ENCODE data around the gene FEM1C. TPM values are rescaled to one million over a fixed set of nuclear protein-coding genes. Genes with fewer than 3 reads are reported as not detected.

The FEM1C gene
- total RNA-seq, 4 donors from 2014 or later, result 18.9 to 39.4 (median 33.7) TPM

GRCh38 chr5:115551415-115551814, 6.8 kb upstream of the FEM1C start:
- in situ Hi-C loops (cut with MboI; ENCODE audit: low sequenced_read_pairs in 4 of 4), result no loop called here
- Histone ChIP-seq H3K9me3 (no peaks in the 10 kb centered on the region), H3K27ac (no peak overlapping the region), H3K4me3 (no peak overlapping the region), H3K27me3 (no peaks in the 10 kb centered on the region), H3K4me1 (no peaks in the 10 kb centered on the region), H3K36me3 (no peaks in the 10 kb centered on the region)
- DNase-seq (no peak), ATAC-seq (peak in 1 of 2 donors; percentile 59)
- no peak for TF ChIP-seq CTCF (IDR thresholded peaks at IDR 0.05 in 4 of 5, conservative IDR thresholded peaks at IDR 0.05 in 1 of 5)
- intact Hi-C loops (cut with DNase I; ENCODE audit: low total_unique reads), result no loop called here

GRCh38 chr5:115549154-115549553, 4.6 kb upstream of the FEM1C start:
- intact Hi-C loops (cut with DNase I; ENCODE audit: low total_unique reads) (no loop called here), in situ Hi-C loops (cut with MboI; ENCODE audit: low sequenced_read_pairs in 4 of 4) (loop anchor here in 2 of 4 donors (10.0 kb wide), 1 partner anchor 174 kb away; no protein-coding TSS in a partner anchor)
- H3K27me3 ChIP-seq, result no peaks in the 10 kb centered on the region
- TF ChIP-seq POLR2A (IDR thresholded peaks at IDR 0.05), result no peak
- peak in 1 of 5 experiments; percentile 13 for TF ChIP-seq CTCF (IDR thresholded peaks at IDR 0.05 in 4 of 5, conservative IDR thresholded peaks at IDR 0.05 in 1 of 5)
- H3K4me1 ChIP-seq, result no peaks in the 10 kb centered on the region
- H3K27ac ChIP-seq, result no peak overlapping the region
- no peaks in the 10 kb centered on the region for H3K36me3 ChIP-seq
- DNase-seq (no peak), ATAC-seq (no peak)
- H3K4me3 ChIP-seq, result no peak overlapping the region
- no peaks in the 10 kb centered on the region for H3K9me3 ChIP-seq

- Histone ChIP-seq H3K9me3 (no peaks in the 10 kb centered on the region), H3K27me3 (no peaks in the 10 kb centered on the region), H3K27ac (no peak overlapping the region), H3K4me1 (no peaks in the 10 kb centered on the region), H3K36me3 (no peaks in the 10 kb centered on the region), H3K4me3 (no peak overlapping the region)
- no peak for DNase-seq
- intact Hi-C loops (cut with DNase I; ENCODE audit: low total_unique reads) (no loop called here), in situ Hi-C loops (cut with MboI; ENCODE audit: low sequenced_read_pairs in 4 of 4) (loop anchor here in 2 of 4 donors (10.0 kb wide), 1 partner anchor 174 kb away; no protein-coding TSS in a partner anchor)
- ATAC-seq, result no peak
- TF ChIP-seq POLR2A (IDR thresholded peaks at IDR 0.05), result no peak
- no peak for TF ChIP-seq CTCF (IDR thresholded peaks at IDR 0.05 in 4 of 5, conservative IDR thresholded peaks at IDR 0.05 in 1 of 5)
Measured at GRCh38 chr5:115548683-115549082, 4.1 kb upstream of the FEM1C start.

DNA sequence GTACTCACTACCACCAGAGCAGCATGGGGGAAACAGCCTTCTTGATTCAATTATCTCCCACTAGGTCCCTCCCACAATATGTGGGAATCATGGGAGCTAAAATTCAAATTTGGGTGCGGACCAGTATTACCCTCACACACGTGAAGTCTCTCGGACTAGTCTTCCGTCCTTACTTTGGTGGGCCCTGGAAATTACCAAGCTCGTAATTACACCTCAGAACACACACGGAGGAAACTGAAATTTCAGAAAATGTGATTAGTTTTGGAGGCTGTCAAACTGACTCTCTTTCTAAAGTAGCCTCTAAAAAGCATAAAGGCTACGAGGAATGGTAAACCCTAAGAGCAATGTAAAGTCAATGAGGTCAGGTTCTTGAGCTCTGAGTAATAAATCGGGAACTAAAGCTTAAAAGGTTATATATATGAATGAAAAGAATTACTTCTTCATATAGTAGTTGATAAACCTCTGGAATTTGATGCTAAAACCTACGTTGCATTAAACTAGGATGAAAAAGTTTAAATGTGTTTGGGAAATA, 842 bp upstream of the FEM1C start:
- intact Hi-C loops (cut with DNase I; ENCODE audit: low total_unique reads), result loop anchor here (2.0 kb wide), 1 partner anchor 123 kb away; no protein-coding TSS in a partner anchor
- Histone ChIP-seq H3K27ac (peak overlapping the region; percentile 88 to 98 (median 96)), H3K4me3 (peak overlapping the region in 3 of 4 donors; percentile 51 to 86 (median 66)), H3K9me3 (no peaks in the 10 kb centered on the region), H3K4me1 (peaks cover 10 to 14% of the 10 kb centered on the region in 2 donors), H3K27me3 (no peaks in the 10 kb centered on the region), H3K36me3 (peaks cover 0 to 6% of the 10 kb centered on the region in 2 donors)
- in situ Hi-C loops (cut with MboI; ENCODE audit: low sequenced_read_pairs in 4 of 4), result loop anchor here in 2 of 4 donors (10.0 kb wide), 1 partner anchor 171 kb away; no protein-coding TSS in a partner anchor
- ATAC-seq, result no peak
- TF ChIP-seq POLR2A (IDR thresholded peaks at IDR 0.05), result no peak
- no peak for TF ChIP-seq CTCF (IDR thresholded peaks at IDR 0.05 in 4 of 5, conservative IDR thresholded peaks at IDR 0.05 in 1 of 5)
- no peak for DNase-seq
